ENCODE measurements around the gene ZC3H7B. TPM values are rescaled to one million over a fixed set of nuclear protein-coding genes. Genes with fewer than 3 reads are reported as not detected.

Gene ZC3H7B
- total and polyA plus RNA-seq, 2 experiments from 2014 or later = 5.7 to 61.5 TPM

- no peak overlapping the region; the same call in 2 of the 3 replicates for H3K4me3 Mint-ChIP-seq
- peaks cover 11% of the 10 kb centered on the region for H3K79me2 ChIP-seq (replicated peaks; ENCODE audit: insufficient read depth)
- no peak overlapping the region for H3K4me3 ChIP-seq
- peak overlapping the region; percentile 91 for H3K27ac Mint-ChIP-seq
- no peak for DNase-seq (ENCODE audit: low spot score)
- H3K36me3 Mint-ChIP-seq (ENCODE audit: low read depth) = peaks cover 12% of the 10 kb centered on the region; the same call in 2 of the 3 replicates
- H3K27ac ChIP-seq (ENCODE audit: low read depth) = peak overlapping the region; percentile 99
- no peak for ATAC-seq
- H3K9me2 ChIP-seq (ENCODE audit: insufficient read depth) = no peaks in the 10 kb centered on the region
- no peaks in the 10 kb centered on the region for H3K36me3 ChIP-seq (ENCODE audit: insufficient read depth)
- peaks cover 8% of the 10 kb centered on the region for H4K20me1 ChIP-seq (replicated peaks; ENCODE audit: insufficient read depth)
- peaks cover 35% of the 10 kb centered on the region for H3K4me1 Mint-ChIP-seq
- peaks cover 5% of the 10 kb centered on the region for H3K9me3 Mint-ChIP-seq
- TF ChIP-seq NANOG (IDR thresholded peaks at IDR 0.05; ENCODE audit: borderline replicate concordance) = no peak
- no peak for TF ChIP-seq ETS1 (IDR thresholded peaks at IDR 0.05)
- no peak for TF ChIP-seq ZNF114 (CRISPR knock-in tag; IDR thresholded peaks at IDR 0.05)
- TF ChIP-seq JUNB (IDR thresholded peaks at IDR 0.05; ENCODE audit: unreplicated experiment) = no peak
- no peak for TF ChIP-seq ZNF331 (CRISPR knock-in tag; IDR thresholded peaks at IDR 0.05; ENCODE audit: low read depth)
- TF ChIP-seq ZNF462 (CRISPR knock-in tag; IDR thresholded peaks at IDR 0.05) = no peak
- TF ChIP-seq CTCF (conservative IDR thresholded peaks at IDR 0.05; ENCODE audit: low read depth in 2 of 2) = no peak
- no peak for TF ChIP-seq EZH2phosphoT487 (IDR thresholded peaks at IDR 0.05; ENCODE audit: unreplicated experiment)
- no peak for TF ChIP-seq EZH2 (IDR thresholded peaks at IDR 0.05; ENCODE audit: low read depth, unreplicated experiment)
- no peak for TF ChIP-seq REST (IDR thresholded peaks at IDR 0.05; ENCODE audit: unreplicated experiment)
- no peak for TF ChIP-seq CREB1 (CRISPR knock-in tag; IDR thresholded peaks at IDR 0.05; ENCODE audit: low read depth)
- no peak for TF ChIP-seq POLR2AphosphoS5 (IDR thresholded peaks at IDR 0.05; ENCODE audit: low read depth)
- no peak for TF ChIP-seq STAT1 (IDR thresholded peaks at IDR 0.05; ENCODE audit: unreplicated experiment)
- peaks cover 43% of the 10 kb centered on the region for H3K4me1 ChIP-seq (ENCODE audit: insufficient read depth)
- peaks cover 13% of the 10 kb centered on the region; the same call in 1 of the 2 replicates for H3F3A ChIP-seq (replicated peaks; ENCODE audit: low read depth)
- 0 out of 2 replicates have a peak overlapping the region, but pooled peaks have one; percentile 23 for H3K4me2 ChIP-seq
- H2AFZ ChIP-seq = no peak overlapping the region
- no peaks in the 10 kb centered on the region for H3K27me3 ChIP-seq (ENCODE audit: insufficient read depth)
- H3K27me3 Mint-ChIP-seq (ENCODE audit: insufficient read depth, low read depth, poor library complexity) = peaks cover 8% of the 10 kb centered on the region
Measured at GRCh38 chr22:41289671-41290070, 11.7 kb upstream of the ZC3H7B start.
